Measurements from ENCODE around the gene SPATS2L.
A peak's percentile ranks its signal among the peaks of the same experiment; 100 is the strongest.

Gene SPATS2L, protein sequence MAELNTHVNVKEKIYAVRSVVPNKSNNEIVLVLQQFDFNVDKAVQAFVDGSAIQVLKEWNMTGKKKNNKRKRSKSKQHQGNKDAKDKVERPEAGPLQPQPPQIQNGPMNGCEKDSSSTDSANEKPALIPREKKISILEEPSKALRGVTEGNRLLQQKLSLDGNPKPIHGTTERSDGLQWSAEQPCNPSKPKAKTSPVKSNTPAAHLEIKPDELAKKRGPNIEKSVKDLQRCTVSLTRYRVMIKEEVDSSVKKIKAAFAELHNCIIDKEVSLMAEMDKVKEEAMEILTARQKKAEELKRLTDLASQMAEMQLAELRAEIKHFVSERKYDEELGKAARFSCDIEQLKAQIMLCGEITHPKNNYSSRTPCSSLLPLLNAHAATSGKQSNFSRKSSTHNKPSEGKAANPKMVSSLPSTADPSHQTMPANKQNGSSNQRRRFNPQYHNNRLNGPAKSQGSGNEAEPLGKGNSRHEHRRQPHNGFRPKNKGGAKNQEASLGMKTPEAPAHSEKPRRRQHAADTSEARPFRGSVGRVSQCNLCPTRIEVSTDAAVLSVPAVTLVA

GRCh38 chr2:200306196-200306930 is at the start of gene SPATS2L:
SPATS2L (plus strand) TSS chr2:200306693; CDS start chr2:200389245, 82,552 bp downstream.
- DNase-seq: peak; percentile 33

GRCh38 chr2:200257570-200257969 is 48.9 kb upstream of the SPATS2L start:
- no peak for DNase-seq

GRCh38 chr2:200258081-200258480 is 48.4 kb upstream of the SPATS2L start:
- no peak for DNase-seq

- DNase-seq: no peak
Measured at GRCh38 chr2:200258881-200259576, 47.5 kb upstream of the SPATS2L start.

GRCh38 chr2:200259577-200259957 is 46.9 kb upstream of the SPATS2L start:
- no peak for DNase-seq

DNA sequence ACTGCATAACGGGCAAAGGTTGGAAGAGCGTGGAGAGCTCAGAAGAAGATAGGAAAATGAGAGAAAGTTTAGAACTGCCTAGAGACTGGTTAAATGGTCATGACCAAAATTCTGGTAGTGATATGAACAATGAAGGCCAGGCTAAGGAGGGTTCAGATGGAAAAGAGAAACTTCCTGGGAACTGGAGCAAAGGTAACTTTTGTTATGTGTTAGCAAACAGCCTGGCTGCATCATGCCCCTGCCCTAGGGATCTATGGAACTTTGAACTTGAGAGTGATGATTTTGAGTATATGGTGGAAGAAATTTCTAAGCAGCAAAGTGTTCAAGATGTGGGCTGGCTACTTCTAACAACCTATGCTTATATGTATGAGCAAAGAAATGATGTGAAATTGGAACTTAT is 44.4 kb upstream of the SPATS2L start:
- no peak for DNase-seq

- DNase-seq: no peak
Measured at GRCh38 chr2:200263279-200263678, 43.2 kb upstream of the SPATS2L start.

DNA sequence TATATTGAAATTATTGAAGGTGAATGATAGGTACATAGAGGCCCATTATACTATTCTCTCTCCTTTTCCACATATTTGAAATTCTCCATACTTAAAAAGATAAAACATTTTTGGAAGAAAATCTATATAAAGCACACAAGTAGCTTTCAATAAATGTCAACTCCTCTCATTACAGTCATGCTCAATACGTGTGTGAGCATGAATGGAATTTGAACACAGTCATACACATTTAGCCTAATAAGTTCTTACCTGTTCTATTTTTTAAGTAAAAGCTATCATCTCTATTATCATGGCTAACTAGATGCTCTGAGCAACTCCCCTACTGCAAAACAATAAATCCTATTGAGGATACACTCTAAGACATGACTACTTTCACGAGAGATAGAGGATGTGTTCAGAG is 41.9 kb upstream of the SPATS2L start:
- DNase-seq: no peak

DNA sequence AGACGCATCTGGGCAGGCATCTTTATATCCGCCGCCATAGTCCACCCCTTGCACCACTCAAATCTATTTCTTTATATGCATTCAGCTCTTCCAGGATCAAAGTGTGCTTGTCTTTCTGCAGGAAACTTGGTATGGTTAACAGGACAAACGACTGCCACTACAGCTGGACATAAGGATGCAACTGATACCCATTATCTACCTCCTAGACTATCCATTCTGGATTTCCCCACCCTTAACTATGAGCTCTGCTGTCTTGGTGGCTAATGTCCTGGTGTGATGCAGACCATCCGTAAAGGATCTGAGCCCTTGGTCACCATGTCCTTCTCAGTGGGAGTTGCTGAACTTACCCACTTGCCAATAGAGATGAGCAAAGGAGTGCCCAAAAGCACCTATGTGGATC is 40.1 kb upstream of the SPATS2L start:
- no peak for DNase-seq

- DNase-seq: no peak
Measured at GRCh38 chr2:200267350-200267749, 39.1 kb upstream of the SPATS2L start.

DNA sequence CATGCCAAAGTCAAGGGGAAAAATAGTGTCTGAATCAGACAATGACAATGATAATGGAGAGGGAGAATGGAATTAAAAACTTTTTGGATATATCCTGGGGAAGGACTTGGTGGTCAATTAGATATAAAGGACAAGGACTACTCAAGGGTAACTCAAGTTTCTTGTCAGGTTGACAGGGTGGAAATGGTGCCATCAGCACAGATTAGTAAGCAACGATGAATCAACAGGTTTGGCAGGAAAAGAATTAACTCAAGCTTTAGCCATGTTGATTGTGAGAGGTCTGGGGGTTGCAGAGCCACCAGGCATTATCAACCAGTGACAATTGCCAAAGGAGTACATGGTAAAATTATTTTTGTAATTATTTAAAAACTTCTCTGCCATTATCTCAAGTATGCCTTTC is 35.8 kb upstream of the SPATS2L start:
- DNase-seq: no peak

- DNase-seq: no peak
Measured at GRCh38 chr2:200272320-200272719, 34.2 kb upstream of the SPATS2L start.

- no peak for DNase-seq
Measured at GRCh38 chr2:200274116-200275075, 32.1 kb upstream of the SPATS2L start.

DNA sequence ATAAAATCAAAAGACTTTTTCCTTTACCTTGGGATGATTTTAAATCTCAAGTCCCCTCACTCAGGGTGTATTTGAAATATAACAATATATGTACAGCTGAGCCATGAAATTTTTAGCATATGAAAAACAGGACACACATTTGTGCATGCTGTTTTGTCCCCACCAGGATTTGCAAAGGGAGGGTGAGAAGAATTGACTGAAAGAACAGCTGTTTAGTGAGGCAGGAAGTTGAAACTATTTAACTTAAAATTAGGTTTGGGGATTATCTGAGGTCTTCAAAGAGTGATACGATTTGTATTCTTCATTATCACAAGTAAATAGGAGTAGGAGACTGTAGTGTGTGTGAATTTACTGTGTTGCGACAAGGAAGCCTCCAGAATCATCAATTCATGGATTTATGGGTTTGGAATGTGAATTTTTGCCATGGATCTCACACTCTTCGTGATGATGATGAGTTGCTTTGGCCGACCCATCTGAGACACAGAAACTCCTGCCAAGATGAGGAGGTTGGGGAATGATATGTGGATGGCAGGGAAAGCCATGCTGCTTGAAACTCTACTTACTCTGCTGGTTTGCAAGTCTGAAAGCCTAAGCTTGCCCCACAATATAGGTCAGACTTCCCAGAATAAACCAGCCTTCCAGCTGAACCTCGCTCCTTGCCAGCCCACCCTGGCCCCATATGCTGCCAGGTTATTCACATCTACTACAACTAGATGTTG is 31.0 kb upstream of the SPATS2L start:
- no peak for DNase-seq

DNA sequence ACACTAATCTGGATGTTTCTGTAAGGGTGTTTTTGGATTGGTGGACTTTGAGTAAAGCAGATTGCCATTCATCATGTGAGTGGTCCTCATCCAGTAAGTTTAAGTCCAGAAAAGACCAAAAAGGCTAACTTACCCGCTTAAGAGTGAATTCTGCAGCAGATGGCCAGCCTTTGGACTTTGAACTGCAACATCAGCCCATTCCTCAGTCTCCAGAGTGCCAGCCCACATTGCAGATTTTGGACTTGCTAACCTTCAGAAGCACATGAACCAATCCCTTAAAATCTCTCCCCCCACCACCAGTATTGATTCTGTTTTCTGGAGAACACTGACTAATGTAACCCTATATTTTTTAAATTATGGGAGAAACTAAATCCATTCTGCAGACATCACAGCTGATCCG is 30.0 kb upstream of the SPATS2L start:
- DNase-seq: no peak

DNA sequence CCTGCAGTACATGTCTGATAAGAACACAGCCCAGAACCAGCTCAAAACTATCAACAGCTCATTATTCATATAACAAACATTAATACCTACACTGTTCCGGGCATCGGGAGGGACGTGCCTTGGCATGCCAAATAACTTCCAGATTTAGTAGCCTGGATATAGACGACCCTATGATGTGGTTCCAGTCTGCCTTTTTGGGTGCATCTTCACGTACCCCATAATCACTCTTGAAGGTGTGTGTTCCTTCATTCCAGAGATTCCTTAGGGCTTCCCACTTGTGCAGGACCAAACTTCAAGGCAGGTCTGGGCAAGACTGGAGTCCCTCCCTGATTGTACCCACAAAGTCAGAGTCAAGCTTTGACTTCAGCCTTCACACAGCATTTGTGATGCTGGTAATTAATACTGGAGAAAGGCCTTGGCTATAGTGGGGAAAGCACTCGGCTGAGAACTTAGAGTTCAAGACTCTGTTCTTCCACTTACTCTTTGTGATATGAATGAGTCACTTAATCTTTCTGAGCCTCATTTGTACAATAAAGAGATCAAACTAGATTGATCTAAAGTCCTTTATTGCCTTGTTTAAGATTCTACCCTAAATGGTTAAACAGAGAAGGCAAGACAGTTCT is 27.7 kb upstream of the SPATS2L start:
- no peak for DNase-seq

DNA sequence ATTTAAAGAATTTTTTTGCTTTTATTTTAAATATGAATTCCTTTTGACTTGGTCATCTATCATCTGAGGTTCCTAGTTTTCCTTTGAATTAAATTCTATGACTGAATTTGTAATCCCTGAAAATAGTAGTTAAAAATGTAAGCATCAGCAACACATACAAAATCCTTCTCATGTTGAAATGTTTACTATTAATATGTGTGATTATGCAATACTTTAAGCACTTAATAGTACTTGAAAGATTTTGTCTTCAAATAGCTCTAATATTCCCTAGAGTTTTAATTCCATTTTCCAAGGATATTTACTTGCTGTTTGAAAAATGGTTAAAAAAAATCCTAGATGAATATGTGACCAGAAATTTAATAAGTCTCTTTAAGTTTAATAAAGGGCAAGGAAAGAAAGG is 26.6 kb upstream of the SPATS2L start:
- no peak for DNase-seq

GRCh38 chr2:200286578-200286977 is 19.9 kb upstream of the SPATS2L start:
- no peak for DNase-seq

- DNase-seq: no peak
Measured at GRCh38 chr2:200288670-200289429, 17.6 kb upstream of the SPATS2L start.

DNA sequence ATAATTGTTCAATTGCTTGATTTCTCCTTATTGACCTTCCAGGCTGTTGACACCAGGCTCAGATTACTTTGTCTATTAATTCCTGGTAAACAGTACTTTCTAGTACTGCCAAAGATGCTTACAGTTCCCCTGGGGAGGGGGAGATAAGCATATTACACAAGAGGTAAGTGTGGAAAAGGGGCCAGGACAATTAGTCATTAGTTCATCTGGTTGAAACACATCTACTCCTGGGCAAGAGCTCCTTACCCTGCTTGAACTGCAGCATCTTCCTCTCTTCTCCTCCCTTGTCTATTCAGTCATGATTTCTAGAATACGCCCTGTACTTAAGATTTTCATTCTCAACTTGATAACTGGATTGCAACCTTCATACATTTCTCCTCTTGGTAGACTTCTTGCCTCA is 10.4 kb upstream of the SPATS2L start:
- DNase-seq: no peak
